IPS-NIHi7 (cell line): ENCODE results near the gene KERA.

ENCODE experiments used
- DNase-seq: peaks from one replicate; pipeline ENCODE4 v3.0.0; 2012; ENCODE audit warnings: mixed read lengths; ENCODE audit errors: extremely low spot score

The KERA gene

GRCh38 chr12:91073426-91073825 is 15.6 kb upstream of the KERA start:
- DNase-seq: no peak

- DNase-seq: no peak
These were observed 15.1 kb upstream of the KERA start for GRCh38 chr12:91072931-91073330.

GRCh38 chr12:91070936-91071335 is 13.1 kb upstream of the KERA start:
- no peak for DNase-seq

GRCh38 chr12:91065396-91065795 is 7.6 kb upstream of the KERA start:
- DNase-seq: no peak

- DNase-seq: no peak
These were observed 6.8 kb upstream of the KERA start for GRCh38 chr12:91064640-91065039.

- no peak for DNase-seq
These were observed 3.3 kb upstream of the KERA start for GRCh38 chr12:91061091-91061490.

GRCh38 chr12:91059211-91059610 is 1.4 kb upstream of the KERA start:
- DNase-seq: no peak

GRCh38 chr12:91058786-91059185 is 962 bp upstream of the KERA start:
- DNase-seq: no peak

- no peak for DNase-seq
These were observed 1.3 kb downstream of the KERA start for GRCh38 chr12:91056488-91056887.

GRCh38 chr12:91055976-91056375 is 1.8 kb downstream of the KERA start:
- no peak for DNase-seq

- no peak for DNase-seq
These were observed 3.7 kb downstream of the KERA start for GRCh38 chr12:91053951-91054715.

GRCh38 chr12:91052026-91052425 is 5.8 kb downstream of the KERA start:
- no peak for DNase-seq

GRCh38 chr12:91044586-91044985 is 13.2 kb downstream of the KERA start:
- DNase-seq: no peak

- DNase-seq: no peak
These were observed 14.4 kb downstream of the KERA start for GRCh38 chr12:91043408-91043807.

GRCh38 chr12:91040096-91040755 is 17.6 kb downstream of the KERA start:
- DNase-seq: no peak

- no peak for DNase-seq
These were observed 20.5 kb downstream of the KERA start for GRCh38 chr12:91037276-91037675.

- no peak for DNase-seq
These were observed 24.6 kb downstream of the KERA start for GRCh38 chr12:91033251-91033650.

GRCh38 chr12:91023326-91024004 is 34.4 kb downstream of the KERA start:
- no peak for DNase-seq

GRCh38 chr12:91021076-91021475 is 36.7 kb downstream of the KERA start:
- DNase-seq: no peak

GRCh38 chr12:91019455-91019854 is 38.4 kb downstream of the KERA start:
- DNase-seq: no peak

GRCh38 chr12:91017511-91018263 is 40.1 kb downstream of the KERA start:
- no peak for DNase-seq

- DNase-seq: no peak
These were observed 40.8 kb downstream of the KERA start for GRCh38 chr12:91017043-91017442.
